OCI-LY3 (cell line): ENCODE results near the gene SHTN1.

Experiments used
- EZH2phosphoT487 ChIP-seq: fragments of 200-600 bp; shearing (Covaris generic); IDR thresholded peaks from 2 replicates; pipeline ENCODE4 v1.6.1; 2018; ENCODE audit warnings: antibody characterized with exemption, mixed run types, low read depth
- TF ChIP-seq, protein P1 (sequence below): fragments of 200-600, 300-600 bp; sonication (generic); IDR thresholded peaks from 2 replicates; pipeline ENCODE4 v1.5.1; 2014; ENCODE audit warnings: antibody characterized with exemption, low read length, low read depth

DNA sequence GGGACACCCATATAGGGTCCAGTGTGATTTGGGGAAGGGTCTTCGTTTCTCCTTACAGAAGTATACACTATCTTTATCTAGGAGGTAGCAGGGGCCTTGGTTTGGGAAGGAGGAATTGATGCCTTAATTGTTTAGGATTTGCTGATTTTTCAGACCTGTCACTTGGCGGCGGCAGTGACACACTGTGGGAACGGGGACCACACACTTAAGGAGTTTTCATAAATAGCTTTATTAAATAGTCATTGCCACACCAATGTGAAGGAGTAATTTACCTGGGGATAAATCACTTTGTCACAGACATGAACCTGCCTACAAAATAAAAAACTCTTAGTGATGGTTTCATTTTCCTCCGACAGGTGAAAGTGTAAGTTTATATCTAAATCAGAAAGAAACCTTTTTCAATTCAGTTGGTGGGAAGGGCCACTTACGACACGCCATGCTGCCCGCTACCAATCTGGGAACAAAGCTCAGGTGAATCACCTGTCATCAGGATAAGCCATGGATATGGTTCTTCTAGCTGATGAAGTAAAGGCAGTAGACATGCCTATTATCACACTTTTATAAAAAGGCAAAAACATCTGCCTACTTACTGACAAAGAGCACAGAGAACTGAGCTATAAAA lies 168.0 kb downstream of the SHTN1 start:
- TF ChIP-seq, protein P1, sequence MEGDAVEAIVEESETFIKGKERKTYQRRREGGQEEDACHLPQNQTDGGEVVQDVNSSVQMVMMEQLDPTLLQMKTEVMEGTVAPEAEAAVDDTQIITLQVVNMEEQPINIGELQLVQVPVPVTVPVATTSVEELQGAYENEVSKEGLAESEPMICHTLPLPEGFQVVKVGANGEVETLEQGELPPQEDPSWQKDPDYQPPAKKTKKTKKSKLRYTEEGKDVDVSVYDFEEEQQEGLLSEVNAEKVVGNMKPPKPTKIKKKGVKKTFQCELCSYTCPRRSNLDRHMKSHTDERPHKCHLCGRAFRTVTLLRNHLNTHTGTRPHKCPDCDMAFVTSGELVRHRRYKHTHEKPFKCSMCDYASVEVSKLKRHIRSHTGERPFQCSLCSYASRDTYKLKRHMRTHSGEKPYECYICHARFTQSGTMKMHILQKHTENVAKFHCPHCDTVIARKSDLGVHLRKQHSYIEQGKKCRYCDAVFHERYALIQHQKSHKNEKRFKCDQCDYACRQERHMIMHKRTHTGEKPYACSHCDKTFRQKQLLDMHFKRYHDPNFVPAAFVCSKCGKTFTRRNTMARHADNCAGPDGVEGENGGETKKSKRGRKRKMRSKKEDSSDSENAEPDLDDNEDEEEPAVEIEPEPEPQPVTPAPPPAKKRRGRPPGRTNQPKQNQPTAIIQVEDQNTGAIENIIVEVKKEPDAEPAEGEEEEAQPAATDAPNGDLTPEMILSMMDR, result peak; percentile 32
- no peak for TF ChIP-seq EZH2phosphoT487
